HEK293 (cell line): Measurements from ENCODE around the gene SCAND1.

Experiments used
- YY1 ChIP-seq: fragments of 450-650 bp; formaldehyde crosslinking; IDR thresholded peaks from 2 replicates; pipeline ENCODE4 v1.5.1; 2018; ENCODE audit warnings: missing biosample characterization, missing genetic modification characterization
- ZNF140 ChIP-seq: fragments of 450-650 bp; formaldehyde crosslinking; IDR thresholded peaks from 2 replicates; pipeline ENCODE4 v1.5.1; 2016; ENCODE audit warnings: missing biosample characterization, missing genetic modification characterization
- ZNF175 ChIP-seq: fragments of 450-650 bp; formaldehyde crosslinking; IDR thresholded peaks from 2 replicates; pipeline ENCODE4 v1.5.1; 2016; ENCODE audit warnings: missing biosample characterization, missing genetic modification characterization
- ZNF433 ChIP-seq: fragments of 450-650 bp; formaldehyde crosslinking; IDR thresholded peaks from 2 replicates; pipeline ENCODE4 v1.5.1; 2016; ENCODE audit warnings: missing biosample characterization, missing genetic modification characterization, low read depth

DNA sequence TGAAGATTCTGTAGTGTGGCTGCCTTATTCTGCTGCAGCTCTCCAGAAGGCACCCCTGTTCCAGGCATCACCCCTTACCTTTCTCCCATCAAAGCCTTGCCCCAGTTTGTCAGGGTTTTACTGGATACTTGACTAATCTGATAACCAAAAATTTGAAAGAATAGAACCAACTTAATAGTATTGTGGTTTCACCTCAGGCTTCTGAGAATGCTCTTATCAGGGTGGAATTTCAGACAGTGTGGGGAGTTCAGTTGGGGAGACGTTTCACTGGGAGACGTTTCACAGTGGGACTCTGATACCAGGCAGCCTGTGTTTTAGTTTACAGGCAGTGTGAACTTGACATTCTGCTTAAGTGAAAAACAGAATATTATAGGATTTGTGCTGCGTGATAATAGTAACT, 50.5 kb downstream of the SCAND1 start:
- TF ChIP-seq ZNF140 = no peak
- TF ChIP-seq ZNF433 (tag by site-specific recombination) = no peak
- TF ChIP-seq ZNF175 (tag by site-specific recombination) = no peak
- TF ChIP-seq YY1 (tag by site-specific recombination) = no peak
